Measurements from ENCODE around the gene SI. TPM values are rescaled to one million over a fixed set of nuclear protein-coding genes. Genes with fewer than 3 reads are reported as not detected.
"Not testable (repeated sequence)": the region's sequence is repeated elsewhere in the genome, so short reads cannot be mapped to it uniquely, and the experiment has no call there.

SI gene
- total RNA-seq: not detected in 2 replicates

DNA sequence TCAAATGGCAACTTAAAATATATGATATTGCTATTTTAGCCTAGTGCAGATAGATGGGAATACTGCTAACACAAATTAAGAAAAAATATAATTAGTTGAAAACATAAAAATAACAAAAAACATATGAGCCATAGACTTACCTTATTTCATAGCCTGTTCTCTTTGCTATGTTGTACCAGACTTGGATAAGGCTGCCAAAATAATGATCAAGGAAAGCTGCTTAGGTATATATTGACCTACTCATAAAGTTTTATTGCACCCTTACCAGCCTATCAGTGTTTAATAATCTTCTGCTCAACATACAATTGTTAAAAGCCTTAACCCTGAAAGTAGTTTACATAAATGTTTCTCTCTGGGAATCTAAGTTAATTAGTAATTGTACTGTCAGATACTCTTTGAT is at the start of gene SI:
TSS of gene SI (minus strand) at position 204 of the 400 bp plus-strand sequence. CDS start 2,484 bp downstream, outside the sequence.
- no peak for DNase-seq

- no peak for DNase-seq
Observed at GRCh38 chr3:165125836-165126235, 47.5 kb upstream of the SI start.

- no peak for DNase-seq
Observed at GRCh38 chr3:165111401-165111800, 33.1 kb upstream of the SI start.

- no peak for DNase-seq
Observed at GRCh38 chr3:165103616-165104015, 25.3 kb upstream of the SI start.

DNA sequence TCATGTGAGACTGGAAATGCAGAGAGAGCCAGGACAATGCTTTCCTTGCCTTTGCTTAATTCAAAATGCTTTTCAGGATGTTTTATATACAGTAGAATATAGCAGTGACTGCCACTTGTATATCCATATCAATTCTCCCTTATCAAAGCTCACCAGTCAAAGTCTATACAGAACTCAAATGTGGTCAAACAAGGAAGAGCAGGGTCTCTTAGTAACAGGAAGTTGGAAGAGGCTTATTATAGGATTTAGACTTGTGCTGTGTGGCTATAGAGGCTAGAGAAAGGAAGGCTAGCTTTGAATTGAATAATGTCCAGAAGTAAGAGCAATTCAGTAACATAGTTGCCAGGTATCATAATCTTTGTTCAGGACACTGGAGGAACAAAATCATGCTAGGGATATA is 4.4 kb upstream of the SI start:
- DNase-seq: no peak

- DNase-seq: no peak
Observed at GRCh38 chr3:165081183-165081582, 2.9 kb upstream of the SI start.

GRCh38 chr3:165075695-165076094 is 2.6 kb downstream of the SI start:
- no peak for DNase-seq

- DNase-seq: no peak
Observed at GRCh38 chr3:165070682-165071081, 7.6 kb downstream of the SI start.

DNA sequence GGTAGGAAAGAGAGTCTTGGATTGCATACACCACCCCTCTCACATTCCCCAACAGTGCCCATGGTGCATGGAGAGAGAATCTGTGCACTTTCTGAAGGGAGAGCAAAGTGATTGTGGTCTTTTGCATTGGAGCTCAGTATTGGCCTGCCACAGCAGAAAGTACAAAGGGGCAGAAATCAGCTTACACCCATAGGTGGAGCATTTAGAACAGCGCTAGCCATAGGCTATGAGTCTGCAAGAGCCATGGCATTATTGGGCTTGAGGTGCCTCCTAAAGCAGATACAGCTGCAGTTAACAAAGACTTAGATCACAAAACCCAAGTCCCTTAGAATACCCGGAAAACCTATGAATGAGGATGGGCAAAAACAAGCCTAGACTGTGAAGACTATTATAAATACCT is 21.8 kb downstream of the SI start:
- no peak for DNase-seq

DNA sequence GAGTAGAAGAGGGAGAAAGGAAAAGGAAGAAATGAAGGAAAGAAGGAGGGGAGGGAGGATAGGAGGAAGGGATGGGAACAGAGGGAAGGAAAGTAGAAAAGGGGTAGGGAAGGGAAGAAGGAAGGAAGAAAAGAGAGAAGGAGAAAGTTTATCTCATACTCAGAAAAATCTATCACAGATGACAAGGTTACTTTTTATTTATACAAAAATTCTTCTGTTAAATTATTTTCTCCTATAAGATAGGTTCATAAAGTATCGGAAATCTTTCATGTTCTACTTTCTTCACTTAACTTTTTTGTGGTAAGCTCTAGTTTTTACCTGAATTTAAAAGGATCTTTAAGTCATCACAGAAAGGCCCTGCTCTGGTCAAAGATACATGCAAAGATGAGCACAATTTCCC is 38.1 kb downstream of the SI start:
- no peak for DNase-seq

DNA sequence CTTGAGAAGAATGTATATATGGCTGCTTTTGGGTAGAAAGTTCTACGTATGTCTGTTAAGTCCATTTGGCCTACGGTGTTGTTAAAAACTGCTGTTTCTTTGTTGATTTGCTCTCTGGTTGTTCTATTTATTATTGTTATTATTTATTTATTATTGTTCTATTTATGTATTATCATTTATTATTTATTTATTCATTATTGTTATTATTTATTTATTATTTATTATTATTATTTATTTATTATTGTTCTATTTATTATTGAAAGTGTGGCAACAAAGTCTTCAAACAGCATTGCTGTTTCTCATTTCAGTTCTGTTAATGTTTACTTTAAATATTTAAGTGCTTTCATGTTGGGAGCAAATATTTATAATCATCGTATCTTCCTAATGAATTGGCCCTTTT is 66.7 kb downstream of the SI start:
- no peak for DNase-seq

DNA sequence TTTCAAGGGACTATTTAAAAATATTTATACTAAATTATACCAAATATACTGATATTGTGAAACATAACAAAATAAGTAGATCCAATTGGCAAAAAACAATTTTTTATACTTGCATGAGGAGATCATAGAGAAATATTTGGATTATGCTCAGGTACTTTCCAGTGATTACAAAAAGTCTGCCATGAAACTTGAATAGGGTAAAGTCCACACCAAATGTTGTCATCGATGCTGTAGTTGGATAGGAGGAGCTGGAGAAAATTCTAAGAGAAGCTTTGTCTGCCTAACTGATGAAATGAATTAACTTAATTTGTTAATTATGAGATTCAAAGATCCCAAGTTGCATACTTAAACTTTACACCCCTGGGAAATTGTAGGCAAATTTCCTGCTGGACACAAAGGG is 93.3 kb downstream of the SI start:
- DNase-seq: no peak

DNA sequence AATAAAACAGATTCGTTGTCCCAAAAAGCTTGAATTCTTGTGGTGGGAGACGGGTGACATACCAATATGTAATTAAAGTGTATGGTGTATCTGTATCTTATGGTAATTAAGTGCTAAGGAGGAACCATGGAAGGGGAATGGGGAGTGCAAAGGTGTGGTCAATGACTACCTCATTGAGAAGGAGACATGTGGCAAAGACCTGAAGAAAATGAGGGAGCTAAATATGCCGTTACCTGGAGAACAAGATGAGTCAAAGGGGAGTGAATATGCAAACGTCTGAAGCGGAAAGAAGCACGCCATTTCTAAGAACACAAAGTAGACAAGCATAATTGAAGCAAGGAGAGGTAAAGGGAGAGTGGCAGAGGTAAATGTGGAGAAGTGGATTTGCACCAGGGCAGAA is 115.7 kb downstream of the SI start:
- no peak for DNase-seq

DNA sequence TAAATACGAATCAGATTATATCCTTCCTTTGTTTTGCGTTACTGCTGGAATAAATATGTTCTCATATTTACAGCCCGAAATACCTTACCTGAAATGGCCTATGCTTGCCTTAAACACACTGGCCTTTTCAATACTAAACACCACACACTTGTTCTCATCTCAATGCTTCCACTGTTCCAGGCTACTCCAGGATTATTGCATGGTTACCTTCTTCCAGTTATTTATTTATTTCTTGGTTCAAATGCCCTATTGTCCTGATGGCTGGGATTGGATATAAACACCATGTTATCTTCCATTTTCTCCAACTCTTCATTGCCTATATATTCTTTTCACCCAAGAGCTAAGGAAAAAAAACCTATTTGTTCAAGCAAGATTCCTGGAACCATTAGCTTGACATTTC is 125.3 kb downstream of the SI start:
- no peak for DNase-seq

GRCh38 chr3:164951403-164951802 is 126.9 kb downstream of the SI start:
- not testable (repeated sequence) for DNase-seq

GRCh38 chr3:164940745-164941144 is 137.6 kb downstream of the SI start:
- no peak for DNase-seq

DNA sequence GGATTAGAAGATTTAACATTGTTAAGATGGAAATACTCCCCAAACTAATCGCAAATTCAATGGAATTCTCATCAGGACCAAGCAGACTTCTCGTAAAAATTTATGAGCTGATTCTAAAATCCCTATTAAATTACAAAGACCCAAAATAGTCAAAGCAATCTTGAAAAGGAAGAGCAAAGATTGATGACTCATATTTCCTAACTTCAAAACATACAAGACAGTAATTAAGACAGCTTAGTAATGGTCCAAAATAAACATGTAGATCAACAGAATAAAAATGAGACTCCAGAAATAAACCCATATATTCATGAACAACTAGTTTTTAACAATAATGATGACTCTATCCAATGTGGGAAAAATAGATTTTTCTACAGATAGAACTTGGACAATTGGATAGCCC is 148.7 kb downstream of the SI start:
- no peak for DNase-seq

Other genes with a start within 250 kb of the SI start
- not detected in 2 replicates for gene SLITRK3, start 117.9 kb upstream of the SI start, total RNA-seq